ENCODE measurements around the gene BAD. TPM values are rescaled to one million over a fixed set of nuclear protein-coding genes. Genes with fewer than 3 reads are reported as not detected.

The BAD gene
- total RNA-seq, 1 experiment from 2014 or later: 23.3 TPM

- H3K14ac ChIP-seq (ENCODE audit: insufficient read depth, low read length): peak overlapping the region; percentile 32; the same call in 1 of the 2 replicates
- DNase-seq: peak; percentile 80
- peaks cover 15% of the 10 kb centered on the region for H3K23me2 ChIP-seq (ENCODE audit: insufficient read length, low read depth, low read length, poor library complexity, severe bottlenecking)
- H3K4me2 ChIP-seq (ENCODE audit: insufficient read depth, insufficient read length, low read length): peak overlapping the region; percentile 29
- no peak overlapping the region for H3K56ac ChIP-seq (ENCODE audit: insufficient read length, low read depth, low read length)
- no peak overlapping the region for H2AFZ ChIP-seq (ENCODE audit: low read length)
- H3K9ac ChIP-seq (ENCODE audit: extremely low read depth, insufficient read length, low read length): peak overlapping the region; percentile 42
- WGBS (ENCODE audit: extremely low coverage, insufficient read length, low lambda C conversion rate): no CpG with 5 or more reads among the region's 34 CpGs
- H3K79me2 ChIP-seq (ENCODE audit: insufficient read depth, low read length): no peaks in the 10 kb centered on the region
- no peak overlapping the region for H3T11ph ChIP-seq (ENCODE audit: low read length)
- H3K79me1 ChIP-seq (ENCODE audit: insufficient read depth, low read depth, low read length, poor library complexity, severe bottlenecking): no peaks in the 10 kb centered on the region
- H4K8ac ChIP-seq (replicated peaks; ENCODE audit: insufficient read length, low read depth, low read length): no peak overlapping the region
- no peak overlapping the region for H4K5ac ChIP-seq (ENCODE audit: insufficient read length, low read depth, low read length)
- peak overlapping the region; percentile 68 for H3K18ac ChIP-seq (ENCODE audit: insufficient read length, low read depth, low read length)
- H3K4ac ChIP-seq (ENCODE audit: low read depth, low read length): no peak overlapping the region
- no peak overlapping the region for H2AK5ac ChIP-seq (ENCODE audit: insufficient read length, low read length)
- H2BK15ac ChIP-seq (ENCODE audit: low read depth, low read length): no peak overlapping the region
- Mint-ChIP-seq H3K36me3 (ENCODE audit: insufficient read depth in 1 of 3, low read depth in 3 of 3) (peaks cover 16 to 37% (median 27%) of the 10 kb centered on the region in 3 experiments; a peak in 6 of 7 replicates), H3K27me3 (ENCODE audit: low read depth) (no peaks in the 10 kb centered on the region; the same call in none of the 2 replicates), H3K9me3 (no peaks in the 10 kb centered on the region), H3K4me1 (peaks cover 21 to 23% of the 10 kb centered on the region in 2 experiments), H3K4me3 (peak overlapping the region; percentile 97 to 99), H3K27ac (peak overlapping the region in 2 of 3 experiments; percentile 95 to 96; a peak in 4 of 7 replicates)
- H2BK120ac ChIP-seq (ENCODE audit: low read depth, low read length, poor library complexity, severe bottlenecking): peak overlapping the region; percentile 24
- no peak overlapping the region for H3K27ac ChIP-seq (ENCODE audit: insufficient read length, low read depth, low read length)
- H2BK20ac ChIP-seq (ENCODE audit: low read depth, low read length, poor library complexity, severe bottlenecking): no peak overlapping the region
- H3K27me3 ChIP-seq (ENCODE audit: insufficient read depth, low read length): no peaks in the 10 kb centered on the region
- H2BK5ac ChIP-seq (ENCODE audit: insufficient read length, low read length): no peak overlapping the region
- H4K91ac ChIP-seq (ENCODE audit: insufficient read length, low read depth, low read length): no peak overlapping the region
- TF ChIP-seq CTCF (conservative IDR thresholded peaks at IDR 0.05): no peak
- H3K4me1 ChIP-seq (ENCODE audit: insufficient read depth, low read length): no peaks in the 10 kb centered on the region
- no peaks in the 10 kb centered on the region for H3K9me3 ChIP-seq (ENCODE audit: control insufficient read depth, low read depth, low read length)
- peaks cover 2% of the 10 kb centered on the region for H4K20me1 ChIP-seq (ENCODE audit: control insufficient read depth, insufficient read depth, insufficient read length)
- no peak overlapping the region for H2BK12ac ChIP-seq (ENCODE audit: insufficient read length, low read depth, low read length)
- H3K23ac ChIP-seq (ENCODE audit: insufficient read length, low read depth, low read length): no peak overlapping the region
Observed at GRCh38 chr11:64268893-64269539, 15.4 kb downstream of the BAD start.
